PC-3 (cell line): ENCODE measurements around the gene S1PR2. TPM values are rescaled to one million over a fixed set of nuclear protein-coding genes. Genes with fewer than 3 reads are reported as not detected.

Experiments used
- microRNA-seq: library from miRNA; unstranded; fragments of <30 nt; microRNA quantifications from one replicate; pipeline ENCODE4 v1.1.0, GENCODE V29; 2020; ENCODE audit not compliant: unreplicated experiment
- total RNA-seq: library from RNA; depleted of rRNA; stranded (reverse); fragments of >200 nt; gene quantifications from 2 replicates; pipeline ENCODE4 v1.2.3, GENCODE V29; 2014; rRNA removed

Gene S1PR2
- total RNA-seq, 1 experiment from 2014 or later = 4.1 TPM

Small RNA genes lying within 50 kb of the gene (microRNA-seq; reads per million reads assigned to microRNA genes)
- not detected for gene MIR4322

Other genes starting within 250 kb of the S1PR2 start
- gene COL5A3, start 220.8 kb downstream of the S1PR2 start, total RNA-seq = 0.11 and 0.12 TPM in 2 replicates
- gene RDH8, start 217.8 kb downstream of the S1PR2 start, total RNA-seq = not detected in 2 replicates
- gene SHFL, start 145.0 kb downstream of the S1PR2 start, total RNA-seq = 17.2 and 18.4 TPM in 2 replicates
- gene ANGPTL6, start 128.7 kb downstream of the S1PR2 start, total RNA-seq = 0.81 and 1.2 TPM in 2 replicates
- 183 and 214 TPM in 2 replicates for gene PPAN, start 125.0 kb downstream of the S1PR2 start, total RNA-seq
- 11.1 and 17.3 TPM in 2 replicates for gene P2RY11, start 119.6 kb downstream of the S1PR2 start, total RNA-seq
- 575 and 635 TPM in 2 replicates for gene EIF3G, start 111.4 kb downstream of the S1PR2 start, total RNA-seq
- gene DNMT1, start 36.4 kb downstream of the S1PR2 start, total RNA-seq = 259 and 358 TPM in 2 replicates
- 336 and 427 TPM in 2 replicates for gene MRPL4, start 20.9 kb upstream of the S1PR2 start, total RNA-seq
- gene ICAM1, start 39.8 kb upstream of the S1PR2 start, total RNA-seq = 9.4 and 15.3 TPM in 2 replicates
- not detected in 2 replicates for gene ICAM4, start 55.6 kb upstream of the S1PR2 start, total RNA-seq
- 1.8 and 2.0 TPM in 2 replicates for gene ICAM5, start 58.6 kb upstream of the S1PR2 start, total RNA-seq
- 1.4 and 1.8 TPM in 2 replicates for gene ZGLP1, start 78.5 kb upstream of the S1PR2 start, total RNA-seq
- 79.5 and 98.4 TPM in 2 replicates for gene FDX2, start 84.7 kb upstream of the S1PR2 start, total RNA-seq
- 62.4 and 81.8 TPM in 2 replicates for gene RAVER1, start 102.2 kb upstream of the S1PR2 start, total RNA-seq
- gene ICAM3, start 108.3 kb upstream of the S1PR2 start, total RNA-seq = 37.7 and 46.9 TPM in 2 replicates
- 177 and 201 TPM in 2 replicates for gene TYK2, start 149.2 kb upstream of the S1PR2 start, total RNA-seq
- gene CDC37, start 172.2 kb upstream of the S1PR2 start, total RNA-seq = 560 and 709 TPM in 2 replicates
- gene PDE4A, start 189.2 kb upstream of the S1PR2 start, total RNA-seq = 2.8 and 3.1 TPM in 2 replicates